Uterus (tissue), 2 donors: ENCODE results near the gene NAV2.

ENCODE experiments used
- CTCF ChIP-seq, 4 experiments: fragments of 200-600 bp in 2 of 4; fragments of 450-650 bp in 2 of 4; sonication (generic) in 2 of 4; IDR thresholded peaks; one replicate each; pipeline ENCODE4 v1.5.1; 2016 to 2019; ENCODE audit warnings: antibody characterized with exemption in 4 of 4, mild to moderate bottlenecking in 2 of 4, moderate library complexity in 1 of 4
- POLR2A ChIP-seq, 2 donors: fragments of 450-650 bp; IDR thresholded peaks; one replicate each; pipeline ENCODE4 v1.6.1; 2016; ENCODE audit warnings: antibody characterized with exemption in 2 of 2, mild to moderate bottlenecking in 1 of 2, moderate library complexity in 1 of 2

GRCh38 chr11:19805376-19805775, 92.7 kb downstream of the NAV2 start:
- TF ChIP-seq CTCF (IDR thresholded peaks at IDR 0.05) (no peak), POLR2A (IDR thresholded peaks at IDR 0.05) (no peak)
